ENCODE measurements around the gene COL6A2. TPM values are rescaled to one million over a fixed set of nuclear protein-coding genes. Genes with fewer than 3 reads are reported as not detected.

COL6A2 gene
- total RNA-seq, 2 donors from 2014 or later, result 249 to 252 TPM

DNA sequence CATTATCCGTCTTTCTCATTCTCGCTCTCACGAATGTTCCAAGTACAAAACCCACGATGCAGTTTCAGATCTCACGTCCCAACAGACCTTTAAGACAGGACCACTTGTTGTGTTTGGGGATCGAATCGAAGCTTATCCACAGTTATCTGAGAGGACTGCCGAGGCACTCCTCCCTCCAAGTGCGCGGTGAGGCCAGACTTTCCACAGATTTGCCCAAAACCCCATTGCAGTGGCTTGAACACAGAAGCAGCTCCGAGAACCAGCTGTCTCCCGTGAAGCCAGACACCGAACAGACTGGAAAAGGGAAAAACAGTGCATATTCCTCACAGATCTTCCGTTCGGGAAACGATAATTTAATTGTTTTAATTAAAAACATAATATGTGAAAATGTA lies 46.5 kb upstream of the COL6A2 start:
- H3K27me3 ChIP-seq, result no peaks in the 10 kb centered on the region
- TF ChIP-seq, protein P1, sequence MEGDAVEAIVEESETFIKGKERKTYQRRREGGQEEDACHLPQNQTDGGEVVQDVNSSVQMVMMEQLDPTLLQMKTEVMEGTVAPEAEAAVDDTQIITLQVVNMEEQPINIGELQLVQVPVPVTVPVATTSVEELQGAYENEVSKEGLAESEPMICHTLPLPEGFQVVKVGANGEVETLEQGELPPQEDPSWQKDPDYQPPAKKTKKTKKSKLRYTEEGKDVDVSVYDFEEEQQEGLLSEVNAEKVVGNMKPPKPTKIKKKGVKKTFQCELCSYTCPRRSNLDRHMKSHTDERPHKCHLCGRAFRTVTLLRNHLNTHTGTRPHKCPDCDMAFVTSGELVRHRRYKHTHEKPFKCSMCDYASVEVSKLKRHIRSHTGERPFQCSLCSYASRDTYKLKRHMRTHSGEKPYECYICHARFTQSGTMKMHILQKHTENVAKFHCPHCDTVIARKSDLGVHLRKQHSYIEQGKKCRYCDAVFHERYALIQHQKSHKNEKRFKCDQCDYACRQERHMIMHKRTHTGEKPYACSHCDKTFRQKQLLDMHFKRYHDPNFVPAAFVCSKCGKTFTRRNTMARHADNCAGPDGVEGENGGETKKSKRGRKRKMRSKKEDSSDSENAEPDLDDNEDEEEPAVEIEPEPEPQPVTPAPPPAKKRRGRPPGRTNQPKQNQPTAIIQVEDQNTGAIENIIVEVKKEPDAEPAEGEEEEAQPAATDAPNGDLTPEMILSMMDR (IDR thresholded peaks at IDR 0.05), result no peak
- peak overlapping the region in 1 of 2 donors; percentile 88 for H3K27ac ChIP-seq
- DNase-seq (ENCODE audit: low spot score), result peak; percentile 52
- H3K4me1 ChIP-seq, result peaks cover 0 to 42% of the 10 kb centered on the region in 2 donors
- no peaks in the 10 kb centered on the region for H3K9me3 ChIP-seq
- no peak overlapping the region for H3K4me3 ChIP-seq
- H3K36me3 ChIP-seq, result no peaks in the 10 kb centered on the region

DNA sequence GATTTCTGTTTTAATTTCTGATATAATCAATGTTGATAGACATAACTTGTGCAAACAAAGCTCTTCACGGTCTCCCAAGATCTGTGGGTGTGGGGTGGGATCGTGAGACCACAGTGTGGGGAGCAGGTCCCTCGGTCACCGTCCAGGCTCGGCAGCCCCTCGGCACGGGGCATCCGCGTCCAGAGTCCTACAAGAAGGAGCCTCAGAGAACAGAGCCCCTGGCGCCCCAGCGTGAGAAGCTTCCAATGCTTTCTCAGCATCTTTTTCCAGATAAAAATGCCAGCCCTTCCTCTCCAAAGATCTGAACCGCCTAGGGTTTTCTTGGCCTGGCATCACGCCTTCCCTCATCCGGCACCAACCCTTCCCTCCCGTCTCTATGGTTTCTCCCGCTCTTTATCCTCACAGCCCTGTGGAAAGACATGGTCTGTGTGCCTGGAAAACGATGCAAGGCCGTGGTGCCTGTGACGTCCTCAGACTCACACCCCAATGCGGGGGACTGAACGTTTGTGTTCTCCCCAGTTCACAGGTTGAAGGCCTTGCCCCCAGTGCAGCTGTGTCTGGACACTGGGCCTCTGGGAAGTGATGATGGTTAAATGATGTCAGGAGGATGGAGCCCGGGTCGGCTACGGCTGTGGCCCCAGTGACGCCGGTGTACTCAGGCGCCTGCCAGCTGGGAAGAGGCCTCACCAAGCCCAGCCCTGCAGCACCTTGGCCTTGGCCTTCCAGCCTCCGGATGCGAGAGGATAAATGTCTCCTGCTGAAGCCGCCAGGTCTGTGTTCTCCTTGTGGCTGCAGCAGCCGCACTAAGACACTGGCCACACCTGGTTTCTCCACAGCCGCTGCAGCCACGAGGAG lies 45.9 kb upstream of the COL6A2 start:
- DNase-seq (ENCODE audit: low spot score), result peak; percentile 55
- Histone ChIP-seq H3K27me3 (no peaks in the 10 kb centered on the region), H3K36me3 (no peaks in the 10 kb centered on the region), H3K4me3 (no peak overlapping the region), H3K4me1 (peaks cover 0 to 49% of the 10 kb centered on the region in 2 donors), H3K27ac (no peak overlapping the region), H3K9me3 (no peaks in the 10 kb centered on the region)
- TF ChIP-seq, protein P1 (IDR thresholded peaks at IDR 0.05), result no peak

DNA sequence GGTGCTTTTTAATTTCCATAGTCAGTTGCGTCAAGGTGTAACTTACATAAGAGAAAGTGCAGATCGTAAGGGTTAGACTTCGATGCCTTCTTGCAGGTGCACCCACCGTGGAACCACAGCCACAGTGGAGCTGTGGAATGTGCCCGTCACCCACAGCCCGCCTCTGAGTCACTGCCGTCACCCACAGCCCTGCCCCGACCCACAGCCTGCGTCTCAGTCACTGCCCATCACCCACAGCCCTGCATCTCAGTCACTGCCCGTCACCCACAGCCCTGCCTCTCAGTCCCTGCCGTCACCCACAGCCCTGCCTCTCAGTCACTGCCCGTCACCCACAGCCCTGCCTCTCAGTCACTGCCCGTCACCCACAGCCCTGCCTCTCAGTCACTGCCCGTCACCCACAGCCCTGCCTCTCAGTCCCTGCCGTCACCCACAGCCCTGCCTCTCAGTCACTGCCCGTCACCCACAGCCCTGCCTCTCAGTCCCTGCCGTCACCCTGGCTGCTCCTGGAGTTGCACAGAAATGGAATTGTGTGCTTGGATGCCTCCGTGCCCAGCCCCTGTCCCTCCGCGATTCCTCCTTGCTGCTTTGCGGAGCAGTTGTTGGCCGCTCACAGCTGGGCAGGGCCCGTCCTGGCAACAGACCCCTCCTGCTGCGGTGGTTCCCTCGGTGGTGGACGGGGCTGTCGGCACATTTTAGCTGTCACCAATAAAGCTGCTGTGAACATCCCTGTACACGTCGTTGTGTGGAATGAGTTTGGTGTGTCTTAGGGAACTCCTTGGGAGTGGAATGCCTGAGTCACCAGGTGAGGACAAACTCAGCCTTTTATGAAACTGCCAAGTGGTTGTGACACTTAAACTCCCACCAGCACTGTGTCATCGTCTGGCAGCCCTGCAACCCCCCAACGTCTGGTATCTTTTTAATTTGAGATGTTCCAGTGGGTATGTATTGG lies 44.9 kb upstream of the COL6A2 start:
- Histone ChIP-seq H3K4me3 (no peak overlapping the region), H3K4me1 (peaks cover 0 to 52% of the 10 kb centered on the region in 2 donors), H3K27me3 (no peaks in the 10 kb centered on the region), H3K27ac (no peak overlapping the region), H3K9me3 (no peaks in the 10 kb centered on the region), H3K36me3 (no peaks in the 10 kb centered on the region)
- peak; percentile 59 for DNase-seq (ENCODE audit: low spot score)
- TF ChIP-seq, protein P1 (IDR thresholded peaks at IDR 0.05), result no peak

DNA sequence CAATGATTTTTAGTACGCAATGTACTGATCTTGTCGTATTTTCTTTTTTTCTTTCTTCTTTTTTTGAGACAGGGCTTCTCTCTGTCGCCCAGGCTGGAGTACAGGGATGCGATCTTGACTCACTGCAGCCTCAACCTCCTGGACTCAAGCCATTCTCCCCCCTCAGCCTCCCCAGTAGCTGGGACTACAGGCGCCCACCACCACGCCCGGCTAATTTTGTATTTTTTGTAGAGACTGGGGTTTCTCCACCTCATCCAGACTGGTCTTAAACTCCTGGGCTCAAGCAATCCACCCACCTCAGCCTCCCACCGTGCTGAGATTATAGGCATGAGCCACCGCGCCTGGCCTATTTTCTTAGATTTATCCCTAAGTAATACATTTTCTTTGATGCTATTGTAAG lies 43.9 kb upstream of the COL6A2 start:
- no peaks in the 10 kb centered on the region for H3K36me3 ChIP-seq
- H3K4me1 ChIP-seq, result peaks cover 0 to 49% of the 10 kb centered on the region in 2 donors
- H3K27ac ChIP-seq, result peak overlapping the region in 1 of 2 donors; percentile 83
- peak; percentile 56 for DNase-seq (ENCODE audit: low spot score)
- no peaks in the 10 kb centered on the region for H3K27me3 ChIP-seq
- TF ChIP-seq, protein P1 (IDR thresholded peaks at IDR 0.05), result no peak
- H3K9me3 ChIP-seq, result no peaks in the 10 kb centered on the region
- no peak overlapping the region for H3K4me3 ChIP-seq

DNA sequence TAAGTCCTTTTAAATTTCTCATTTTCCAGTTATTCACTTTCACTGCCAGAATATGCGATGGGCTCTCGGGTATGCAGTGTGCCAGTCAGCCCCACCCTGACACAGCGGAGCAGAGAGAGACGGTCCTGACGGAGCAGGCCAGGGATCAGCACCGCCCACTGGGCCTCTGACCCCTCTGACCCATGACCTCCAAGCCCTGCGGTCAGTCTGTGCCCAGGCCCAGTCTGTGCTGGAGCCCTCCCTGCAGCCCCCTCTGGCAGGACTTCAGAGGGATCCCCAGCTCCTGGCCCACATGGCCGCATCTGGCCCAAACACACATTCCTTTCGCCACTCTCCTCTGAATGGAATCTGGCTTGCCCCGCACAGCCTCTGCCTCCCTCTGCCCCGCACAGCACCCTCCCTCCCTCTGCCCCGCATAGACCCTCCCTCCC lies 43.4 kb upstream of the COL6A2 start:
- Histone ChIP-seq H3K4me3 (no peak overlapping the region), H3K27me3 (no peaks in the 10 kb centered on the region), H3K36me3 (no peaks in the 10 kb centered on the region), H3K4me1 (peaks cover 0 to 47% of the 10 kb centered on the region in 2 donors), H3K9me3 (no peaks in the 10 kb centered on the region), H3K27ac (peak overlapping the region in 1 of 2 donors; percentile 83)
- TF ChIP-seq, protein P1 (IDR thresholded peaks at IDR 0.05), result no peak
- DNase-seq (ENCODE audit: low spot score), result peak; percentile 58
